Measurements from ENCODE around the gene FTSJ1. TPM values are rescaled to one million over a fixed set of nuclear protein-coding genes. Genes with fewer than 3 reads are reported as not detected.

Gene FTSJ1
- total and polyA plus RNA-seq, 4 donors, result 13.3 to 21.8 (median 17.0) TPM

DNA sequence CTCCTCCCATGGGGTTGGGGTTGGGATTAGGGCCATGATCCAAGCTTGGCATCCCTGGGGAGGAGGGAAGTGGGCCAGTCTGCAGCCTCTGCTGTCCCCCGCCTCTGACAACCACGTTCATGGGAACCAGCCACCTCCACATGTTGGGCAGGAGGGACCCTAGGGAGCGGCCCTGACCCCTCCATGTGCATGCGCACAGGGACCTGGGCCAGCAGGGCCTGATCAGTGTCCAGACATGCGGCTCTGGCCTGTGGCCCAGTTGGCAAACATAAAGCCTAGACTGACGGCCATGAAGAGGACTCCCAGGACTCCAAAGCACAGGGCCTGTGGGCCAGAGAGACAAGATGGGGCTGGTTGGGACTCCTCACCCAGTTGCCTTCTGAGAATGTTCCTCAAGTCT, 17.3 kb upstream of the FTSJ1 start:
- H3K4me3 ChIP-seq (ENCODE audit: low read depth in 1 of 3, low read length in 3 of 3), result no peak overlapping the region
- no peaks in the 10 kb centered on the region for H3K4me1 ChIP-seq (ENCODE audit: control insufficient read depth in 4 of 4, insufficient read depth in 4 of 4, low read length in 3 of 4)
- no peaks in the 10 kb centered on the region for H3K9me3 ChIP-seq (ENCODE audit: control insufficient read depth in 4 of 4, low read length in 3 of 4)
- DNase-seq (ENCODE audit: low spot score), result no peak
- no peaks in the 10 kb centered on the region for H3K36me3 ChIP-seq (ENCODE audit: control insufficient read depth in 4 of 4, insufficient read depth in 3 of 4, low read depth in 1 of 4, low read length in 3 of 4)
- TF ChIP-seq GABPA (IDR thresholded peaks at IDR 0.05 in 1 of 2, conservative IDR thresholded peaks at IDR 0.05 in 1 of 2), result no peak
- TF ChIP-seq REST (IDR thresholded peaks at IDR 0.05), result no peak
- TF ChIP-seq, protein P1, sequence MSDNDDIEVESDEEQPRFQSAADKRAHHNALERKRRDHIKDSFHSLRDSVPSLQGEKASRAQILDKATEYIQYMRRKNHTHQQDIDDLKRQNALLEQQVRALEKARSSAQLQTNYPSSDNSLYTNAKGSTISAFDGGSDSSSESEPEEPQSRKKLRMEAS (IDR thresholded peaks at IDR 0.05), result no peak
- TF ChIP-seq CTCF (IDR thresholded peaks at IDR 0.05; ENCODE audit: low read depth, low read length, missing input control), result no peak
- no peak for TF ChIP-seq SP1 (IDR thresholded peaks at IDR 0.05)
- TF ChIP-seq FOXA2 (IDR thresholded peaks at IDR 0.05), result no peak
- no peak for TF ChIP-seq JUND (IDR thresholded peaks at IDR 0.05)
- TF ChIP-seq NR2F2 (IDR thresholded peaks at IDR 0.05), result no peak
- no peak for TF ChIP-seq HNF4A (conservative IDR thresholded peaks at IDR 0.05)
- TF ChIP-seq FOXA1 (IDR thresholded peaks at IDR 0.05), result no peak
- no peak overlapping the region for H3K27ac ChIP-seq (ENCODE audit: low read depth in 1 of 2, low read length in 2 of 2)
- H3K9ac ChIP-seq (ENCODE audit: low read depth in 1 of 2, low read length in 2 of 2), result no peak overlapping the region
- no peaks in the 10 kb centered on the region for H3K27me3 ChIP-seq (ENCODE audit: control insufficient read depth in 4 of 4, insufficient read depth in 4 of 4, low read length in 3 of 4)
- 56% methylated on average over 6 of the region's 6 CpGs for WGBS

DNA sequence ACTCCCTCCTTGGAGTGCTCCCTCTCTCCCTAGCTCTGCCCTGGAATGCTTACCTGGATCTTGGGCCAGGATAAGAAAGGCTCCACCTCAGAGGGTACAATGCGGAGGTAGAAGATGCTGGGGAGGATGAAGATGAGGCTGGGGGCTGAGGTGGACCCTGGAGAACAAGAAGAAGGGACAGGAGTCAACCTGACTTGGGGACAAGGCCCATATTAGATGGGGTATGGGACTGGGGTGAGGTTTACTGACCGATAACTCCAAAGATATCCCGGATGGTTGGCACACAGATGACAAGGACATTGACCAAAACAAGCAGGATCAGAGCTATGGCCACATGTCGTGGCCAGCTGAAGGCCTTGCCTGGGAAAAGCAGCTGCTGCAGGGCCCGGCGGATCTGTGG, 16.5 kb upstream of the FTSJ1 start:
- TF ChIP-seq RXRA (IDR thresholded peaks at IDR 0.05) (no peak), NR2F2 (IDR thresholded peaks at IDR 0.05) (no peak), SP1 (IDR thresholded peaks at IDR 0.05) (no peak), FOXA2 (IDR thresholded peaks at IDR 0.05) (no peak), FOXA1 (IDR thresholded peaks at IDR 0.05) (no peak), HNF4G (IDR thresholded peaks at IDR 0.05) (no peak), YY1 (IDR thresholded peaks at IDR 0.05) (no peak), RAD21 (IDR thresholded peaks at IDR 0.05) (no peak), ZBTB33 (IDR thresholded peaks at IDR 0.05) (no peak), GABPA (IDR thresholded peaks at IDR 0.05 in 1 of 2, conservative IDR thresholded peaks at IDR 0.05 in 1 of 2) (no peak), TAF1 (conservative IDR thresholded peaks at IDR 0.05) (no peak)
- TF ChIP-seq, protein P1 (IDR thresholded peaks at IDR 0.05), result no peak
- Histone ChIP-seq H3K27me3 (ENCODE audit: control insufficient read depth in 4 of 4, insufficient read depth in 4 of 4, low read length in 3 of 4) (no peaks in the 10 kb centered on the region), H3K27ac (ENCODE audit: low read depth in 1 of 2, low read length in 2 of 2) (no peak overlapping the region), H3K4me3 (ENCODE audit: low read depth in 1 of 3, low read length in 3 of 3) (no peak overlapping the region), H3K36me3 (ENCODE audit: control insufficient read depth in 4 of 4, insufficient read depth in 3 of 4, low read depth in 1 of 4, low read length in 3 of 4) (no peaks in the 10 kb centered on the region), H3K9me3 (ENCODE audit: control insufficient read depth in 4 of 4, low read length in 3 of 4) (no peaks in the 10 kb centered on the region), H3K9ac (ENCODE audit: low read depth in 1 of 2, low read length in 2 of 2) (no peak overlapping the region), H3K4me1 (ENCODE audit: control insufficient read depth in 4 of 4, insufficient read depth in 4 of 4, low read length in 3 of 4) (no peaks in the 10 kb centered on the region)
- no peak for DNase-seq (ENCODE audit: low spot score)
- 95% methylated on average over 6 of the region's 6 CpGs for WGBS

All from liver (tissue), 9 donors.